ENCODE results near the gene B4GALT2. TPM values are rescaled to one million over a fixed set of nuclear protein-coding genes. Genes with fewer than 3 reads are reported as not detected.

The B4GALT2 gene
- total RNA-seq, 2 donors from 2014 or later, result 12.8 to 48.6 TPM

- no peaks in the 10 kb centered on the region for H3K36me3 Mint-ChIP-seq
- ATAC-seq (no peak), DNase-seq (ENCODE audit: low spot score) (no peak)
- H3K4me3 Mint-ChIP-seq, result no peak overlapping the region
- H3K4me1 Mint-ChIP-seq (ENCODE audit: low read depth in 2 of 2), result peaks cover 15% of the 10 kb centered on the region in 2 donors
- no peaks in the 10 kb centered on the region for H3K27me3 Mint-ChIP-seq
- no peaks in the 10 kb centered on the region for H3K9me3 Mint-ChIP-seq
- H3K27ac Mint-ChIP-seq, result no peak overlapping the region
Observed at GRCh38 chr1:44033041-44033575, 54.1 kb downstream of the B4GALT2 start.

GRCh38 chr1:44033756-44034155 lies 54.7 kb downstream of the B4GALT2 start:
- peaks cover 11 to 12% of the 10 kb centered on the region in 2 donors for H3K4me1 Mint-ChIP-seq (ENCODE audit: low read depth in 2 of 2)
- DNase-seq (ENCODE audit: low spot score), result no peak
- H3K27ac Mint-ChIP-seq, result no peak overlapping the region
- no peaks in the 10 kb centered on the region for H3K36me3 Mint-ChIP-seq
- H3K4me3 Mint-ChIP-seq, result no peak overlapping the region
- no peak for ATAC-seq
- H3K27me3 Mint-ChIP-seq, result no peaks in the 10 kb centered on the region
- H3K9me3 Mint-ChIP-seq, result no peaks in the 10 kb centered on the region

GRCh38 chr1:44034423-44034822 lies 55.4 kb downstream of the B4GALT2 start:
- H3K4me1 Mint-ChIP-seq (ENCODE audit: low read depth in 2 of 2), result peaks cover 5 to 6% of the 10 kb centered on the region in 2 donors

GRCh38 chr1:44034976-44035716 lies 56.1 kb downstream of the B4GALT2 start:
- Mint-ChIP-seq H3K36me3 (no peaks in the 10 kb centered on the region), H3K27ac (no peak overlapping the region), H3K27me3 (peaks cover 2 to 6% of the 10 kb centered on the region in 2 donors), H3K4me3 (no peak overlapping the region), H3K9me3 (no peaks in the 10 kb centered on the region), H3K4me1 (ENCODE audit: low read depth in 2 of 2) (no peaks in the 10 kb centered on the region)
- DNase-seq (ENCODE audit: low spot score) (no peak), ATAC-seq (no peak)

More at GRCh38 chr1:44034423-44034822, 55.4 kb downstream of the B4GALT2 start:
- peaks cover 0 to under 1% of the 10 kb centered on the region in 2 donors for H3K27me3 Mint-ChIP-seq
- no peak overlapping the region for H3K4me3 Mint-ChIP-seq
- ATAC-seq, result no peak
- no peaks in the 10 kb centered on the region for H3K36me3 Mint-ChIP-seq
- no peak overlapping the region for H3K27ac Mint-ChIP-seq
- H3K9me3 Mint-ChIP-seq, result no peaks in the 10 kb centered on the region
- no peak for DNase-seq (ENCODE audit: low spot score)

GRCh38 chr1:44035726-44036408 lies 56.9 kb downstream of the B4GALT2 start:
- H3K36me3 Mint-ChIP-seq, result no peaks in the 10 kb centered on the region
- H3K4me1 Mint-ChIP-seq (ENCODE audit: low read depth in 2 of 2), result no peaks in the 10 kb centered on the region
- no peak overlapping the region for H3K27ac Mint-ChIP-seq
- peak in 1 of 2 donors; percentile 48 for ATAC-seq
- no peak for DNase-seq (ENCODE audit: low spot score)
- no peak overlapping the region for H3K4me3 Mint-ChIP-seq
- H3K9me3 Mint-ChIP-seq, result no peaks in the 10 kb centered on the region
- H3K27me3 Mint-ChIP-seq, result peaks cover 4 to 6% of the 10 kb centered on the region in 2 donors

- H3K9me3 Mint-ChIP-seq, result no peaks in the 10 kb centered on the region
- H3K36me3 Mint-ChIP-seq, result no peaks in the 10 kb centered on the region
- ATAC-seq (peak; percentile 69), DNase-seq (ENCODE audit: low spot score) (peak; percentile 70)
- peaks cover 6 to 7% of the 10 kb centered on the region in 2 donors for H3K27me3 Mint-ChIP-seq
- H3K27ac Mint-ChIP-seq, result no peak overlapping the region
- no peak overlapping the region for H3K4me3 Mint-ChIP-seq
- H3K4me1 Mint-ChIP-seq (ENCODE audit: low read depth in 2 of 2), result no peaks in the 10 kb centered on the region
Observed at GRCh38 chr1:44036409-44037139, 57.6 kb downstream of the B4GALT2 start.

- Mint-ChIP-seq H3K27ac (no peak overlapping the region), H3K9me3 (no peaks in the 10 kb centered on the region), H3K4me1 (ENCODE audit: low read depth in 2 of 2) (no peaks in the 10 kb centered on the region), H3K36me3 (no peaks in the 10 kb centered on the region), H3K27me3 (peaks cover 6 to 7% of the 10 kb centered on the region in 2 donors), H3K4me3 (no peak overlapping the region)
- DNase-seq (ENCODE audit: low spot score), result no peak
- no peak for ATAC-seq
Observed at GRCh38 chr1:44037154-44037553, 58.1 kb downstream of the B4GALT2 start.

GRCh38 chr1:44038876-44039657 lies 60.1 kb downstream of the B4GALT2 start:
- Mint-ChIP-seq H3K4me1 (ENCODE audit: low read depth in 2 of 2) (no peaks in the 10 kb centered on the region), H3K36me3 (no peaks in the 10 kb centered on the region), H3K27me3 (peaks cover 6 to 9% of the 10 kb centered on the region in 2 donors), H3K27ac (no peak overlapping the region), H3K4me3 (no peak overlapping the region), H3K9me3 (no peaks in the 10 kb centered on the region)
- DNase-seq (ENCODE audit: low spot score), result no peak
- ATAC-seq, result no peak

- no peak for ATAC-seq
Observed at GRCh38 chr1:44040418-44040817, 61.4 kb downstream of the B4GALT2 start.

More at GRCh38 chr1:44040418-44040817, 61.4 kb downstream of the B4GALT2 start:
- H3K9me3 Mint-ChIP-seq, result no peaks in the 10 kb centered on the region
- H3K27me3 Mint-ChIP-seq, result peaks cover 6 to 14% of the 10 kb centered on the region in 2 donors
- no peaks in the 10 kb centered on the region for H3K36me3 Mint-ChIP-seq
- DNase-seq (ENCODE audit: low spot score), result no peak
- H3K27ac Mint-ChIP-seq, result no peak overlapping the region
- H3K4me3 Mint-ChIP-seq, result no peak overlapping the region
- no peaks in the 10 kb centered on the region for H3K4me1 Mint-ChIP-seq (ENCODE audit: low read depth in 2 of 2)

Other genes starting within 250 kb of the B4GALT2 start
- gene ARTN, start 45.4 kb upstream of the B4GALT2 start, total RNA-seq, result 1 to 10 TPM in 1 of 2 donors, not detected in 1; 1.2 TPM
- gene IPO13, start 32.3 kb upstream of the B4GALT2 start, total RNA-seq, result 10 to 100 TPM; 28.4 to 43.1 TPM
- 10 to 100 TPM; 37.4 to 93.8 TPM for gene DPH2, start 9.2 kb upstream of the B4GALT2 start, total RNA-seq
- 100 to 1,000 TPM; 161 to 203 TPM for gene ATP6V0B, start 4.2 kb upstream of the B4GALT2 start, total RNA-seq
- gene CCDC24, start 12.4 kb downstream of the B4GALT2 start, total RNA-seq, result 1 to 10 TPM; 1.8 to 2.9 TPM
- gene SLC6A9, start 52.3 kb downstream of the B4GALT2 start, total RNA-seq, result 1 to 10 TPM; 3.5 to 4.5 TPM
- gene KLF17, start 139.6 kb downstream of the B4GALT2 start, total RNA-seq, result not detected
- gene KLF18, start 162.4 kb downstream of the B4GALT2 start, total RNA-seq, result not detected
- 10 to 100 TPM; 36.9 to 52.2 TPM for gene DMAP1, start 234.3 kb downstream of the B4GALT2 start, total RNA-seq